Mucosa of stomach (tissue), 1 donor: Measurements from ENCODE around the gene SDHC.
"Not testable (repeated sequence)": the region's sequence is repeated elsewhere in the genome, so short reads cannot be mapped to it uniquely, and the experiment has no call there.

Experiments
- H3K27me3 ChIP-seq: one replicate; pipeline ENCODE4 v1.7.0; 2013; ENCODE audit warnings: mild to moderate bottlenecking, low read length; ENCODE audit not compliant: control insufficient read depth, insufficient read depth
- H3K36me3 ChIP-seq: one replicate; pipeline ENCODE4 v1.7.0; 2013; ENCODE audit warnings: low read length; ENCODE audit not compliant: control insufficient read depth, insufficient read depth
- H3K4me1 ChIP-seq: one replicate; pipeline ENCODE4 v1.7.0; 2013; ENCODE audit warnings: mild to moderate bottlenecking, low read length; ENCODE audit not compliant: control insufficient read depth, insufficient read depth
- H3K4me3 ChIP-seq: one replicate; pipeline ENCODE4 v1.7.0; 2013; ENCODE audit warnings: low read length
- H3K9ac ChIP-seq: one replicate; pipeline ENCODE4 v1.7.0; 2013; ENCODE audit warnings: mild to moderate bottlenecking, low read length, moderate library complexity
- H3K9me3 ChIP-seq: one replicate; pipeline ENCODE4 v1.7.0; 2013; ENCODE audit warnings: mild to moderate bottlenecking, low read length, moderate library complexity; ENCODE audit not compliant: control insufficient read depth
- donor health status: Pancreatic carcinoma.

The SDHC gene

GRCh38 chr1:161315841-161316674 lies 1.9 kb downstream of the SDHC start:
- H3K36me3 ChIP-seq, H3K4me3 ChIP-seq, H3K9ac ChIP-seq, H3K4me1 ChIP-seq, H3K9me3 ChIP-seq, H3K27me3 ChIP-seq: not testable (repeated sequence)

- Histone ChIP-seq H3K4me1 (peaks cover 6% of the 10 kb centered on the region), H3K27me3 (no peaks in the 10 kb centered on the region), H3K9me3 (no peaks in the 10 kb centered on the region), H3K4me3 (no peak overlapping the region), H3K36me3 (no peaks in the 10 kb centered on the region), H3K9ac (no peak overlapping the region)
These were observed 9.8 kb downstream of the SDHC start for GRCh38 chr1:161324020-161324419.

- Histone ChIP-seq H3K27me3 (no peaks in the 10 kb centered on the region), H3K36me3 (peaks cover 13% of the 10 kb centered on the region), H3K9ac (no peak overlapping the region), H3K4me3 (no peak overlapping the region), H3K4me1 (no peaks in the 10 kb centered on the region), H3K9me3 (no peaks in the 10 kb centered on the region)
These were observed 16.2 kb downstream of the SDHC start for GRCh38 chr1:161330346-161330745.

GRCh38 chr1:161333166-161333565 lies 19.0 kb downstream of the SDHC start:
- H3K9ac ChIP-seq: no peak overlapping the region
- H3K4me1 ChIP-seq: no peaks in the 10 kb centered on the region
- no peaks in the 10 kb centered on the region for H3K9me3 ChIP-seq
- H3K4me3 ChIP-seq: no peak overlapping the region
- H3K27me3 ChIP-seq: no peaks in the 10 kb centered on the region
- H3K36me3 ChIP-seq: peaks cover 13% of the 10 kb centered on the region

GRCh38 chr1:161335796-161336195 lies 21.6 kb downstream of the SDHC start:
- H3K36me3 ChIP-seq: no peaks in the 10 kb centered on the region
- H3K9ac ChIP-seq: no peak overlapping the region
- H3K4me1 ChIP-seq: no peaks in the 10 kb centered on the region
- no peaks in the 10 kb centered on the region for H3K9me3 ChIP-seq
- no peaks in the 10 kb centered on the region for H3K27me3 ChIP-seq
- no peak overlapping the region for H3K4me3 ChIP-seq

DNA sequence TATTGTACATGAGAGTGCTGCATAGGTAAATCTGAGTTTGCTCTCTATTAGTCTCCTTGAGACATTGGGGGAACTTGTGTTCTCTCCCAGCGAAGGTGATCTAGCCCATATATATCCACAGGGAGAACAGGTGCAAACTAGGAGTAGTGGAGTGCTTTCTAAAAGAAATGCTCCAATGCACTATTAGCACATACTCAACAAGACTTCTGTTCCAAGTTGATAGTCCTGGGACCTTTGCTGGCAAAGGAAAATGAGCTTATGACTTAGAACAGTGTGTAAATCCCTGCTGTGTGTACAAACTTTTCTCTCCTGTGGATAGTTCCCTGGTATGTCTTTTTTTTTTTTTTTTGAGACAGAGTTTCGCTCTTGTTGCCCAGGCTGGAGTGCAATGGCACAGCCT lies 28.0 kb downstream of the SDHC start:
- Histone ChIP-seq H3K27me3 (no peaks in the 10 kb centered on the region), H3K9me3 (no peaks in the 10 kb centered on the region), H3K4me1 (no peaks in the 10 kb centered on the region), H3K9ac (no peak overlapping the region), H3K36me3 (no peaks in the 10 kb centered on the region), H3K4me3 (no peak overlapping the region)

GRCh38 chr1:161342821-161343220 lies 28.6 kb downstream of the SDHC start:
- no peaks in the 10 kb centered on the region for H3K36me3 ChIP-seq
- no peaks in the 10 kb centered on the region for H3K27me3 ChIP-seq
- no peak overlapping the region for H3K9ac ChIP-seq

GRCh38 chr1:161350671-161351070 lies 36.5 kb downstream of the SDHC start:
- Histone ChIP-seq H3K27me3 (no peaks in the 10 kb centered on the region), H3K4me3 (no peak overlapping the region), H3K9ac (no peak overlapping the region), H3K4me1 (no peaks in the 10 kb centered on the region), H3K9me3 (no peaks in the 10 kb centered on the region), H3K36me3 (no peaks in the 10 kb centered on the region)

More at GRCh38 chr1:161342821-161343220, 28.6 kb downstream of the SDHC start:
- Histone ChIP-seq H3K4me3 (no peak overlapping the region), H3K4me1 (no peaks in the 10 kb centered on the region), H3K9me3 (no peaks in the 10 kb centered on the region)

GRCh38 chr1:161351482-161351881 lies 37.3 kb downstream of the SDHC start:
- no peaks in the 10 kb centered on the region for H3K9me3 ChIP-seq
- H3K36me3 ChIP-seq: no peaks in the 10 kb centered on the region
- H3K9ac ChIP-seq: no peak overlapping the region
- no peaks in the 10 kb centered on the region for H3K27me3 ChIP-seq
- H3K4me3 ChIP-seq: no peak overlapping the region
- H3K4me1 ChIP-seq: no peaks in the 10 kb centered on the region

DNA sequence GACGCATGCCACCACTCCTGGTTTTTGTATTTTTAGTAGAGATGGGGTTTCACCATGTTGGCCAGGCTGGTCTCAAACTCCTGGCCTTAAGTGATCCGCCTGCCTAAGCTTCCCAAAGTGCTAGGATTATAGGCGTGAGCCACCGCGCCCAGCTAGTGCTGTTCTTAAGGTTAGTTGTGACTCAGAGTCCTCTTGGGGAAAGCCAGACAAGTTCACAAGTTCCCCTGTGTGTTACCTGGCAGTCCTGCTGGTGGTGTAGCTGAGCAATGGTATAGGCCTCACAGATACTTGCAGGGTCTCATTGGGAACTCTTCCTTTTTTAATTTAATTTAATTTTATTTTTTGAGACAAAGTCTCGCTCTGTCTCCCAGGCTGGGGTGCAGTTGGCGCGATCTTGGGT lies 42.9 kb downstream of the SDHC start:
- Histone ChIP-seq H3K9ac (no peak overlapping the region), H3K36me3 (no peaks in the 10 kb centered on the region), H3K27me3 (no peaks in the 10 kb centered on the region), H3K4me3 (no peak overlapping the region), H3K4me1 (no peaks in the 10 kb centered on the region), H3K9me3 (no peaks in the 10 kb centered on the region)

- Histone ChIP-seq H3K36me3 (no peaks in the 10 kb centered on the region), H3K27me3 (no peaks in the 10 kb centered on the region), H3K4me3 (no peak overlapping the region), H3K9me3 (no peaks in the 10 kb centered on the region), H3K4me1 (no peaks in the 10 kb centered on the region), H3K9ac (no peak overlapping the region)
These were observed 45.1 kb downstream of the SDHC start for GRCh38 chr1:161359291-161359690.

DNA sequence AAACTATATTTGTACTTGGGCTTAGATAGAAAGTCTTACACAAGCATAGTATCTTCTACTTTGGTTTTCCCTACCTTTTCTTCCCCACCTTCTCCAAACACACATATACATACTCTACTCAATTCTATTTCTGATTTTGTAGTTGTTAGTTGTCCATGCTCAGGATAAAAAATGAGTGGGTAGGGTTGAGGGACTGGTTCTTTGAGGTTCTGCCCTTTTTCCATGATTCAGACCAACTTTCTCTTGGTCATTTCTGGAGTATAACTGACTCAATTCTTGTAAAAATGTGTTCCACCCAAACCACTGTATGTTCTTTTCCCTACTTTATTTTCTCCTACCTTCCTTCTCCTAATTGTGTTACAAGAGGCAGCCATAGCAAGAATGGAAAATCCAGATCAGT lies 50.2 kb downstream of the SDHC start:
- no peak overlapping the region for H3K4me3 ChIP-seq
- no peaks in the 10 kb centered on the region for H3K36me3 ChIP-seq

DNA sequence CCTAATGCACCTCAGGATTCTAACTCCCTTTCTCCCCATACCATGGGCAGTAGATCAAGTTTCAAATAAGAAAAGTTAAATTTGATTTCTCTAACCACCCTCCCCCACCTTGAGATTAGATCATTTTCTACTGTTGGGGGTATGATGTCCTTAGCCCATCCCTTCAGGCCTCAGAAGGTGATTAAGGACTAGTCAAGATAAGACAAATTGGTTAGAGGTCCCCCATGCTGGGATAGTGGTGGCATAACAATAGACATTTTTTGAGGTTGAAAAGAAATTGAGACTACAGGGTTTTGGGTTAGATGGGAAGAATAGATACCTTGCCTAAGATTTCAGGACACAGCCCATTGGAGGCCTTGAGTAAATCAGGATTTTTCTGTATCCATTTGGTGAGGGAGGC lies 51.0 kb downstream of the SDHC start:
- H3K36me3 ChIP-seq: no peaks in the 10 kb centered on the region
- H3K9me3 ChIP-seq: no peaks in the 10 kb centered on the region
- H3K4me3 ChIP-seq: no peak overlapping the region
- no peak overlapping the region for H3K9ac ChIP-seq
- no peaks in the 10 kb centered on the region for H3K4me1 ChIP-seq
- H3K27me3 ChIP-seq: no peaks in the 10 kb centered on the region

More for the DNA sequence above, 50.2 kb downstream of the SDHC start:
- Histone ChIP-seq H3K9me3 (no peaks in the 10 kb centered on the region), H3K27me3 (no peaks in the 10 kb centered on the region), H3K9ac (no peak overlapping the region), H3K4me1 (no peaks in the 10 kb centered on the region)
